Suprapubic skin (tissue), 4 donors: ENCODE results near the gene DDRGK1.

Experiments
- CTCF ChIP-seq, 2 donors: fragments of 200-600 bp in 1 of 2; fragments of 450-650 bp in 1 of 2; sonication (generic) in 1 of 2; IDR thresholded peaks; one replicate each; pipeline ENCODE4 v1.5.1; 2016 to 2019; ENCODE audit warnings: antibody characterized with exemption in 2 of 2, mild to moderate bottlenecking in 1 of 2, moderate library complexity in 1 of 2
- POLR2A ChIP-seq, 2 donors: fragments of 450-650 bp; IDR thresholded peaks; one replicate each; pipeline ENCODE4 v1.6.1; 2017; ENCODE audit warnings: antibody characterized with exemption in 2 of 2, mild to moderate bottlenecking in 2 of 2, moderate library complexity in 2 of 2
- POLR2AphosphoS5 ChIP-seq, 3 donors: sonication (generic); formaldehyde crosslinking; IDR thresholded peaks; one replicate each; pipeline ENCODE4 v1.6.1; 2017; ENCODE audit warnings: antibody characterized with exemption in 3 of 3

- TF ChIP-seq POLR2AphosphoS5 (IDR thresholded peaks at IDR 0.05) (no peak), CTCF (IDR thresholded peaks at IDR 0.05) (no peak), POLR2A (IDR thresholded peaks at IDR 0.05) (no peak)
These were observed 34.1 kb upstream of the DDRGK1 start for GRCh38 chr20:3238616-3239025.
